Subcutaneous preadipocyte (primary cell): ENCODE data around the gene SLC18A2. TPM values are rescaled to one million over a fixed set of nuclear protein-coding genes. Genes with fewer than 3 reads are reported as not detected.

Experiments
- total RNA-seq: library from RNA; depleted of rRNA; stranded (reverse); fragments of >200 nt; gene quantifications from 2 replicates; pipeline ENCODE4 v1.2.3, GENCODE V29; 2012

Gene SLC18A2
- not detected in 2 replicates for total RNA-seq

GRCh38 chr10:117240621-117241529 lies at the start of gene SLC18A2:
SLC18A2 (plus strand) TSS chr10:117241114; CDS start chr10:117241694, 580 bp downstream.

GRCh38 chr10:117197189-117197588 lies 43.7 kb upstream of the SLC18A2 start, which contains the start of gene KCNK18:
KCNK18 (plus strand) TSS chr10:117197489; CDS start chr10:117197489, 0 bp downstream.

Other genes starting within 250 kb of the SLC18A2 start
- 0.37 and 0.39 TPM in 2 replicates for gene SHTN1, start 235.9 kb upstream of the SLC18A2 start, total RNA-seq
- not detected in 2 replicates for gene VAX1, start 102.8 kb upstream of the SLC18A2 start, total RNA-seq
- gene KCNK18, start 43.6 kb upstream of the SLC18A2 start, total RNA-seq: not detected in 2 replicates
- 25.4 and 45.7 TPM in 2 replicates for gene PDZD8, start 134.3 kb downstream of the SLC18A2 start, total RNA-seq